ENCODE results near the gene DAGLB.

DNA sequence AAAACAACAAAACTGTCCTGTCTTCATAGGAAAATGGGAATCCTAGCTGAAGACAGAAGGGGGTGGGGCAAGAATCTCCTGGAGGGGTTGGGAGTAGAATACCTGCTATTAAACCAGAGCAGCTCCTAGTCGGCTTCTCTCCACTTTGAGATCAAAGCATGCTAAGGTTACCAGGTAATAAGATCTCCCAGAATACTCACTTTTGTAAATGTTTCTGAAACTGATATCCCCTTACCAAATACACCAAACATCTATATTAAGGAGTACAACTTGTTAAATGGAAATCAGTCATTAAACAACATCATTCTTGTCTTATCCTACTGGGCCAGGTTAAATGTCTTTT, 29.5 kb upstream of the DAGLB start:
- TF ChIP-seq CTCF (conservative IDR thresholded peaks at IDR 0.05; ENCODE audit: low read depth, low read length) (no peak), EZH2 (IDR thresholded peaks at IDR 0.05; ENCODE audit: borderline replicate concordance, low read depth, low read length, poor library complexity, severe bottlenecking) (no peak)

All from A673 (cell line).